ENCODE results near the gene FEN1. TPM values are rescaled to one million over a fixed set of nuclear protein-coding genes. Genes with fewer than 3 reads are reported as not detected.

Gene FEN1
- polyA plus RNA-seq, 3 donors, result 3.5 to 6.4 (median 4.3) TPM

- Histone ChIP-seq H3K9ac (ENCODE audit: insufficient read depth, low read length, poor library complexity, severe bottlenecking) (no peak overlapping the region), H4K20me1 (ENCODE audit: insufficient read depth, low read length) (no peaks in the 10 kb centered on the region), H3K4me3 (replicated peaks in 1 of 3; ENCODE audit: low read depth in 2 of 3, low read length in 3 of 3) (no peak overlapping the region), H3K79me2 (ENCODE audit: insufficient read depth, low read length) (no peaks in the 10 kb centered on the region), H3K27me3 (ENCODE audit: control insufficient read depth in 2 of 2, insufficient read depth in 2 of 2, low read length in 2 of 2) (no peaks in the 10 kb centered on the region), H3K36me3 (replicated peaks in 1 of 2; ENCODE audit: control insufficient read depth in 1 of 2, insufficient read depth in 2 of 2, low read length in 2 of 2) (no peaks in the 10 kb centered on the region), H2AFZ (ENCODE audit: insufficient read depth, low read depth, low read length, poor library complexity, severe bottlenecking) (no peak overlapping the region), H3K9me3 (replicated peaks in 1 of 2; ENCODE audit: control insufficient read depth in 1 of 2, insufficient read depth in 1 of 2, low read length in 2 of 2) (no peaks in the 10 kb centered on the region), H3K4me2 (replicated peaks; ENCODE audit: extremely low read depth, low read length, poor library complexity, severe bottlenecking) (no peak overlapping the region), H3K4me1 (ENCODE audit: control insufficient read depth in 1 of 2, insufficient read depth in 2 of 2, low read length in 2 of 2) (peaks cover 2 to 3% of the 10 kb centered on the region in 2 donors), H3K27ac (ENCODE audit: low read depth in 1 of 2, low read length in 2 of 2) (no peak overlapping the region)
- H3K4me1 Mint-ChIP-seq, result peaks cover 5% of the 10 kb centered on the region
- H3K36me3 Mint-ChIP-seq, result no peaks in the 10 kb centered on the region
- DNase-seq, result no peak
- intact Hi-C loops (cut with micrococcal nuclease), result no loop called here
- H3K27me3 Mint-ChIP-seq (ENCODE audit: low read depth in 3 of 3), result peaks cover 4 to 9% (median 4%) of the 10 kb centered on the region in 3 donors
- TF ChIP-seq CTCF (IDR thresholded peaks at IDR 0.05), result no peak
- no peaks in the 10 kb centered on the region for H3K9me3 Mint-ChIP-seq
- no peak overlapping the region for H3K4me3 Mint-ChIP-seq
- WGBS (ENCODE audit: insufficient coverage), result 91% methylated on average over 7 of the region's 11 CpGs
- H3K27ac Mint-ChIP-seq, result no peak overlapping the region
These were observed 31.1 kb upstream of the FEN1 start for GRCh38 chr11:61761440-61762222.

- no peak overlapping the region for H3K4me3 Mint-ChIP-seq
- peaks cover 4 to 9% (median 4%) of the 10 kb centered on the region in 3 donors for H3K27me3 Mint-ChIP-seq (ENCODE audit: low read depth in 3 of 3)
- TF ChIP-seq CTCF (IDR thresholded peaks at IDR 0.05), result no peak
- no peaks in the 10 kb centered on the region for H3K79me2 ChIP-seq (ENCODE audit: insufficient read depth, low read length)
- H3K36me3 Mint-ChIP-seq, result no peaks in the 10 kb centered on the region
- no peak overlapping the region for H2AFZ ChIP-seq (ENCODE audit: insufficient read depth, low read depth, low read length, poor library complexity, severe bottlenecking)
- intact Hi-C loops (cut with micrococcal nuclease), result no loop called here
- no peaks in the 10 kb centered on the region for H3K4me1 Mint-ChIP-seq
- no peaks in the 10 kb centered on the region for H3K9me3 ChIP-seq (replicated peaks in 1 of 2; ENCODE audit: control insufficient read depth in 1 of 2, insufficient read depth in 1 of 2, low read length in 2 of 2)
- no peaks in the 10 kb centered on the region for H3K36me3 ChIP-seq (replicated peaks in 1 of 2; ENCODE audit: control insufficient read depth in 1 of 2, insufficient read depth in 2 of 2, low read length in 2 of 2)
- H3K4me1 ChIP-seq (ENCODE audit: control insufficient read depth in 1 of 2, insufficient read depth in 2 of 2, low read length in 2 of 2), result no peaks in the 10 kb centered on the region
- H4K20me1 ChIP-seq (ENCODE audit: insufficient read depth, low read length), result no peaks in the 10 kb centered on the region
- H3K4me3 ChIP-seq (replicated peaks in 1 of 3; ENCODE audit: low read depth in 2 of 3, low read length in 3 of 3), result no peak overlapping the region
- H3K4me2 ChIP-seq (replicated peaks; ENCODE audit: extremely low read depth, low read length, poor library complexity, severe bottlenecking), result no peak overlapping the region
- H3K27ac Mint-ChIP-seq, result no peak overlapping the region
- no peaks in the 10 kb centered on the region for H3K27me3 ChIP-seq (ENCODE audit: control insufficient read depth in 2 of 2, insufficient read depth in 2 of 2, low read length in 2 of 2)
- whole genome bisulfite sequencing (ENCODE audit: insufficient coverage), result 78% methylated on average over 10 of the region's 10 CpGs
- no peak for DNase-seq
- H3K27ac ChIP-seq (ENCODE audit: low read depth in 1 of 2, low read length in 2 of 2), result no peak overlapping the region
- H3K9ac ChIP-seq (ENCODE audit: insufficient read depth, low read length, poor library complexity, severe bottlenecking), result no peak overlapping the region
- H3K9me3 Mint-ChIP-seq, result no peaks in the 10 kb centered on the region
These were observed 30.5 kb upstream of the FEN1 start for GRCh38 chr11:61762223-61762615.

Measured in CD14-positive monocyte (primary cell).